LHCN-M2 (cell line): ENCODE results near the gene OSBPL10. TPM values are rescaled to one million over a fixed set of nuclear protein-coding genes. Genes with fewer than 3 reads are reported as not detected.
"Not testable (repeated sequence)": the region's sequence is repeated elsewhere in the genome, so short reads cannot be mapped to it uniquely, and the experiment has no call there.

Source experiments
- DNase-seq: peaks from one replicate; pipeline ENCODE4 v3.0.0-alpha.2; 2012; ENCODE audit warnings: low read depth
- total RNA-seq: library from RNA; depleted of rRNA; stranded (reverse); fragments of >200 nt; gene quantifications from 2 replicates; pipeline ENCODE4 v1.2.3, GENCODE V29; 2014

The OSBPL10 gene
- total RNA-seq, 1 experiment from 2014 or later, result 48.2 TPM

DNA sequence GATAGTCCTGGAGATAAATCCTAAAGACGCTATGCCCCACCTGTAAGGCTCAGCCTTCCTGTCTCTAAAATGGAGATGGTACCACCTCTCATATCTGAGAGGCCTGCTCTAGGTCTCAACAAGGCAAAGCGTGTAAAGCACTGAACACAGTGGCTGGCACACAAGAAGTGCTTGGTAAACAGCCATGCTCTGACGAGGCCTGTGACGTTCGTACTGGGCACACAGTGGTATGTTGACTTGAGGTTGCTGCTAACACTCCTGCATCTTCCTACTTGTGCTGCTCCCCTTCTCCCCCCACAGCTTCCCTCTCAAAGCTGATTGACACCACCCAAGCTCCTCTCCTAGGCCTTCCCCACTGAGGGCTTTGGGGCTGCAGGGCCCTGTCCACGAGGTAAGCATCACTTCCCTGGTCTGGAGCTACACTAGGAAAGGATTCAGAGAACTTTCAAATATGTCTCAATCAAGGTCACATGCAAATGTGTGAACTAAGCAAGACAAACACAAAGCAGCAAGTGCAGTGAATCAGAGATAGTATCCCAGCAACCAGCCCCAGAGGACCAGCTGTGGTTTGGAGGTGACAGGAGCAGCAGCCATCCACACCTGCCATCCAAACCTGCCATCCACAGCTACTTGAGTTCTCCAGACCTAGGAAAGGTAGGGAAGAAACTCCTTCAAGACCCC is 270.8 kb downstream of the OSBPL10 start:
- DNase-seq, result peak; percentile 34

DNA sequence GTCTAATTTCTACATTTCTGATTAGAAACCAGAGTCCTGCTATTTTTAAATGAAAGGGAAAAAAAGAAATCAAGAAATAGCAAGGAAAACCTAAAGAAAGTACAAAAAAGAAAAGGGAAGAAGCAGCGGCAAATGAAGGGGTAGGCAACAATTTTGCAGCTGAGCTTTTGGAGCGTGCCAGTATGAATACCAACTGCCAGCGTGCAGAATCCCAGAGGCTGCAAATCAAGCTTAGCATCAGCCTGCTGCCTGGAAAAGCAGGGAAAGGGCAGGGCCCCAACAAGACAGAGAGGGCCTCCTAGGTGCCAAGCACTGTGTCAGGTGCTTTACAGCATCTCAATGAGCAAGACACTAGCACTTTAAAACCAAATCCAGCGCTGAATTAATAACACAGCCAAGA is 271.5 kb downstream of the OSBPL10 start:
- no peak for DNase-seq

DNA sequence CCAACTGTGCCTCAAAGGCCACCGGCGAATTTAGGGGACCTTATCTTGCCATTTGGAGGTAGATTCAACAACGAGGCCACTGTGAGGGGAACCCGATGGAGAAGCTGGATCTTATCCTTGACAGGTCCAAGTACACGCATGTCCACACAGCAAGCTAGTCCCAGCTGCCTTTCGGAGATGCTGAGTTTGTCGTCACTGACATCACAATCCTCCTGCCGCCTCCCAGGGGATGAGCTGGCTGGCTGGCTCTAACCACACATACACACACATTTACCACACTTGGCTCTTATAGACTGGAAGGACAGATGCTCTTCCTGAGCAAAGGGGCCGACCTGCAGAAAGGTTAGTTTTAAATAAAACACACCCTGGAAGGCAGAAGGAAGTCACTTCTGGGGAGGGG is 272.1 kb downstream of the OSBPL10 start:
- no peak for DNase-seq

DNA sequence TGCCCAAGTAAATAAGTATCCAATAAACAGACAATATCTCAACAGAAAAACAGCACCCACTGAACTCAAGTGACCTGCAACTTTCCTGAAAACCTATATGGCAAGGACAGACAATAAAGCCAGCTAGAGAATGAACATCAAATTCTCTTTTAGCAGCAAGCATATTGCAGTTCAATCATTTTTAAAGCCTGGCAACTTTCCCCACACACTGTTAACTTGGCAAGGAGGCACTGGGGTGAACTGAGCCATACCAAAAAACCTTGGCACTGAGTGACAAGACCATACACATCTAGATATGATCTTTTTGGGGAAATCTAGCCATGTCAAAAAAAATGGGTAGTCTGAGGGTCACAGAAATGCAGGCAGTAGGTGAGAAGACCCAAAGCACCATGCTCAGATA is 273.8 kb downstream of the OSBPL10 start:
- DNase-seq, result no peak

DNA sequence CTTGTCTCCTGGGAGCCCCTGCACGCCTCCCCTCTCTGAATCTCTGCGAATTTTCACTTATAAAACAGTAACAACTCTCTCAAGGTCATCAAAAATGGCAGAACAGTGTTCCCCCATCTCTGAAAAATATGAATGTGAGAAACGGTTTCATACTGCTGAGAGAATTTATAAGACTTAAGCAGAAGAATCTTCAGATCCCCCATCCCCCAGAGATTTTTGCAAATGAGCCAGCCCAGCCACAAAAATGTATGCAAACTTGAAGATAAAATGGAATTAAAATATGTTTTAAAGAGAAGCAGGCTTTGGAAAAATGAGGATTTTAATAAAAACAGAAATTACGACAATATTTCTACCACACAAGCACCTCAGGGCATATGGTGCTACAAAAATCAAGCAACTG is 275.3 kb downstream of the OSBPL10 start:
- no peak for DNase-seq

DNA sequence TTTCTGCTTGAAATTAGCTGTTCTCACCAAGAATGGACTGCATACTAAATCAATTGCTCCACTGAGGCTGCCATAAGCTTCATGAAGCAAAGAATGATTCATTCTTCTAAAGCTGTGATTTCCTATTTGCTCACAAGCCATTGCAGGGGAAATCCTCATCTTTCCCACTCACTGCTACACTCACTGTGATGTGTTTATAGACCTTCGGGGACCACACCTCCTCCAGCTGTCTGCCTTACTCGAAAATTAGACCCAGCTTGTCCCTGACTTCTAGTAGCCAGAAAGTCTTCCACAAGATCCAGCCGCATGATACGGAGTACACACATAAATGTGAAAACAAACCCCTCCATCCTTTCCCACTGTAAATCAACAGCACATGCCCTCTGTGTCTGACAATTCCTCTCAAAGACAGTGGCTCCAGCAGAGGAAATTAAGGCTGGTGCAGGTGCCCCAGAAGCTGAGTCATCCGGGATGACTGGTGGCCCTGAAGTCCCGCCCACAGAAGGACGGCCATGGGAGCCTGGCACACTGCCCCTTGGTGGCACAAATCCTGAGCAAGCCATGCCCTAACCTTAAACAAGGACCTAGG is 276.4 kb downstream of the OSBPL10 start:
- DNase-seq, result peak; percentile 75

DNA sequence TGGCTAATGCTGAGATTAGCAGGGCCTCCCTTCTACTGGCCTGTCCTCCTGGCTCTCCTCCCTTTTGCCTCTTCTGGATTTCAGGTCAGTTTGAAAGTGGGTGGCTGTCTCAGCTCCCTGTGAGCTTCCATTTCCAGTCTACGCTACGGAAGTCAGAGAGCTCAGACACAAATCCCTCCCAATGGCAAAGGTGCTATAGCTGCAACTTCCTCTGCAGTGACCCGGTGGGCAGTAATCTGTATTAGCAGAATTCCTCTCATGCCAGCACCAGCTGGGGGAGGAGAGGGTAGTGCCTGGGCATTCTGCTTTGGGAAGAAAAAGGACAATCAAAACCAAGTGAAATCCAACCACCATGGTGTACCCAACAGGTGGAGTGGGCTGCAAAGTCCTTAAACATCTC is 276.9 kb downstream of the OSBPL10 start:
- DNase-seq, result no peak

DNA sequence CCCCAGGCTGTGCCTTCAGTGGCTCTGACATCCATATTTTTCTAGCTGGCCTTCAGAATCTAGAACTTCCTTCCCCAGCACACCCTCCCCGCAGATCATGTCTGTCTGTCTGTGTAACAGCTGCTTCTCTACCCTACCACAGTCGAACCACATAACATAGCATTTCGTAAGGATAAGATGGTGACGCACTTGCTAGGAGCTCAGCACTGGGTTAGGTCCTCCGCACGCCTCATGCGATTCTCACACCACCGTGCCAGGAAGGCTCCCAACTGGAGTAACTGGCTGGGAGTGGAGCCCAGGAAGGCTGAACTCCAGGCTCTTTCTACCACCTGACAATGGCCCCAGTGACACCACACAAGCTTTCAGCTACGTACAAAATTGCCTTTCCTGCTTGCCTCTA is 279.8 kb downstream of the OSBPL10 start:
- DNase-seq, result no peak

DNA sequence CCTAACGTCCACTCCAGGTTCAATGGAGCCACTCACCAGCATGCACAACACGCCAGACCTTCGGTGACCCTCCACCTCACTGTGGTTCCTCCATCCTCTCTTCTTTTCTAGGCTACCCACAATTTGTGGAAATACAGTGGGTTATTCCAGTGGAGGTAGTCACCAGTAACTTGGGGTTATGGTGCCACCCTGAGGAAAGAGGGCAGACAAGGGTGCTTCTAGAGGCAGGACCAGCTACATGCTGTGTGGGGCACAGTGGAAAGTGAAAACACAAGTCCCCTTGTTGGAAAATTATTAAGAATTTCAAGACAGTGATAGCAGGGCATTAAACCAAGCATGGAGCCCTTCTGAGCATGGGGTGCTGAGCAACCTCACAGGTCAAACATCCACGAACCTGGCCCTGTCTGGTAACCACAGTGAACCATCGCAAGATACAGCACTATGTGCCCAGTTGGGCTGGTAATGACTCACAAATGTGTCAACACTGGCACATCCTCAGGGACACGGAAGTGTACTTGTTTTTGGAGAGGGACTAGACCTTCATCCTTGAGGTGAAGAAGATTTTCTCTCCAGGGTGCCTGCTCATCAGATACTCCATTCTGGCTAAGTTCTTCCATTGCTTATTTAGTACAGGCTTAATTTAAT is 281.6 kb downstream of the OSBPL10 start:
- DNase-seq, result peak; percentile 84

DNA sequence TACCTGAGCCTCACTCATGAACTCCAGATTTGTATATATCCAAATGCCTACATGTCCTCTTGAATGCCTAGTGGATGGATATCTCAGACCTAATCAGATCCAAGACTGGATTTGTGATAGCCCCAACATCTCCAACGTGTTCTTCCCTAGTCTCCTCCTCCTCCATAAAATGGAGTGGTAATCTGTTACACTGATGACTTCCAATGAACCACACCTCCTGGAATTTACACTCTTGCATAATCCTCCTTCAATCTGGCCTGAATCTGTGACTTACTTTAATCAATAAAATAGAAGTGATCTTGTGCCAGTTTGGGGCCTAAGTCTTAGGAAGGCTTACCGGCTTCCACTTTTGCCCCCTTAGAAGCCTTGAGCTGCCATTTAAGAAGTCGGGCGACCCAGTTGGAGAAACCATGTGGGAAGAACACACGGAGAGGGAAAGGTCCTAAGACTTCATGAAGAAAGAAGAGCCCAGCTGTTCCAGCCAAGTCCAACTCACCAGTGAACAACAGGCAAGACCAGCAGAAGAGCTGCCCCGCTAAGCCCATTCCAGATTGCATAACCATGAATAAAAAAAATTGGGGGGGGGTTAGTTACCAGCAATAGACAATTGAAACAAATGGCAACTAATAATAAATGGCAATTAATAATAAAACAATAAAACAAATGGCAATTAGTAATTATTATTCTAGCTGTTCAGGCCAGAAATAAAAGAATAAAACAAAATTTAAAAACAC is 284.1 kb downstream of the OSBPL10 start:
- no peak for DNase-seq

DNA sequence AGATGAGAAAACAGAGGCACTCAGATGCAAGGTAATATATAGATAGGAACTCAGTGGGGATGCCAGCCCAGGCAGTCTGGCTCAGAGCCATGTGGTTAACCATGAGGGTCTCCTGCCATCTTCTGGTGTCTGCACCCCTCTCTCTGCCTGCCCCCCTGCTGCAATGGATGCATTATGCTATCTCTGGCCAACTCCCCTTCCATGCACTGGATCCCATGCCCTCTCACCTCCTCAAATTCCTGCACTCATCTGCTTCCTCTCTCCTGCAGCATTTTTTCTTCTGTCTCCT is 285.1 kb downstream of the OSBPL10 start:
- DNase-seq, result no peak

DNA sequence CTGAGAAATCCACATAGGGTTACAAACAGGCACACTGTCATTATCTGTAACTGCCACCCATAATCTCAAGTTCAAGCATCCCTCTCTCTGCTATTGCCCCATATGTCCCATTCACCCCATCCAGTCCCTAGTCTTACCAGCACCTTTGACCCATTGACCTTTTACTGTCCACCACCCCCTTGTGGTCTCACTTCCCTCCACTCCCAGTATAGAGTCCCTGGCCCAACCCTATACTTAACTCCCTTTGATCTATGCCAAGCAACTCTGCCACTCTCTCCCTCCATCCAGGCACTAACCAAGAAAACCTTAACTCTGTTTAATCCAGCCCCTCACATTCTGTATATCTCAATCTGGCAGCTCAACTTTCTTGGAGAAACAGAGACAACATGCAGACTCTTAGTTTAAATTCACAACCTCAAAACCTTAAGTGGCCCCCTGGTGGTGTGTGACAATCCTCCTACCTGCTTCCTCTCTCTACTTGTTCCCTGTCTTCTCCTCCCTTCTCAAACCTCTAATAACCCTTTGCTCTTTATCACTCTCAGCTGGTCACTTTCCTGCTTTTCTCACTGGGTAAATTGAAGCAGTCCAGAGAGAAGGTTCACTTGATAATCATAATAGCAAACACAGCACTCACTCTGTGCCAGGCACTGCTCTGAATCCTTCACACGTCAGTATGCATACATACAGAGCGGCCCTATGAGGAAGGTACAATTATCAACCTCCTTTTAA is 285.6 kb downstream of the OSBPL10 start:
- DNase-seq, result no peak

DNA sequence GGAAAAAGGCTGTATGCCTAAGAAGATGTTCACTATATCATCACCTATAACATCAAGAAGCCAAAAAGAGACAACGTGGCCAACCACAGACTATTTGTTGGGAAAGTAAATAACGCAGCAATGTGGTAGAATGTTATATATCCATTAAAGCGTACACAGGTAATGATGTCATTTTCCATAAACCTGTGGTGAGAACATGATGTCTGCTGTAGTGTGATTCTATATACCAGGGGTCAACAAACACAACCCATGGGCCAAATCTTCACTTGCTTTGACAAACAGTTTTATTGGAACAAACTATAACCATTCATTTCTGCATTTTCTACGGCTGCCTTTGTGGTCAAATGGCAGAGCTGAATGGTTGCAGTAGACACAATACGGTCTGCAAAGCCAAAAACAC is 287.7 kb downstream of the OSBPL10 start:
- no peak for DNase-seq

DNA sequence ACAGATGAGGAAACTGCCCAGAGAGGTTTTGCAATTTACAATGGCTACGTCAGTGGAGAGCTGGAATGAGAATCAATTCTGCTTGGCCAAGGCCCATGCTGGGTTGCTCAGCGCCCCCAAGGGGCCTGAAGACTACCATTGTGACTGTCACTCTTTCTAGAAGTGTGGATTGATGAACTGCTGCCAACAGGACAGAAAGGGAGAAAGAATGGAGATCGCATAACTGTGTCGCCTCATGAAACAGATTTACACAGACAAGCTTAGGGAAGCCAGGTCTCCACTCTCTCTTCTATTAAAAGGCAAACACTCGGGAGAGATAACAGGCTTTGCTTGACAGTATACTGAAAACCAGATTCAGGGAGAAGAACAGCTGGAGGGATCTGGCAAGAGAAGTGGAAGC is 288.3 kb downstream of the OSBPL10 start:
- no peak for DNase-seq

DNA sequence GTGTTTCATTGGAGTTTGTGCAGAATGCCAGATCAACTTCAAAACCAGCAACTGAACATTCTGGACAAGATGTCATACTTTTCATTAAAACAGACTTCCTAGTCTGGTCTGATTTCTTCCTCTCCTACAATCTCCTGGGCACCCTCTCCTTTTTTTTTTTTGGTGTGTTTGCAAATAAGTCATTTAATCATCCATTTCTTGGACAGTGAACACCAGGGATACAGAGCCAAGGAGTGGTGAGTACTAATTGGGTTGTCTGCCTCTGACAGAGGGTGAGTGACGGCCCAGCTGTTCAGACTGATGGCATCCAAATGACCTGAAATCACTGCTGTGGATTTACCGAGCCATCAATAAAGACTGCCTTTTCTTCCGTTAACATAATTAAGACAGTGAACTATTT is 290.3 kb downstream of the OSBPL10 start:
- no peak for DNase-seq

DNA sequence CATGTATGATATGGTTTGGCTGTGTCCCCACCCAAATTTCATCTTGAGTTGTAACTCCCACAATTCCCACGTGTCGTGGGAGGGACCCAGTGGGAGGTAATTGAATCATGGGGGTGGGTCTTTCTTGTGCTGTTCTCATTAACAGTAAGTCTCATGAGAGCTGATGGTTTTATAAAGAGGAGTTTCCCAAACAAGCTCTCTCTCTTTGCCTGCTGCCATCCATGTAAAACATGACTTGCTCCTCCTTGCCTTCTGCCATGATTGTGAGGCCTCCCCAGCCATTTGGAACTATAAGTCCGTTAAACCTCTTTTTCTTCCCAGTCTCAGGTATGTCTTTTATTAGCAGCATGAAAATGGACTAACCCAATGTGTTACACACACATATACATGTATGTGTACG is 291.5 kb downstream of the OSBPL10 start:
- DNase-seq, result not testable (repeated sequence)

DNA sequence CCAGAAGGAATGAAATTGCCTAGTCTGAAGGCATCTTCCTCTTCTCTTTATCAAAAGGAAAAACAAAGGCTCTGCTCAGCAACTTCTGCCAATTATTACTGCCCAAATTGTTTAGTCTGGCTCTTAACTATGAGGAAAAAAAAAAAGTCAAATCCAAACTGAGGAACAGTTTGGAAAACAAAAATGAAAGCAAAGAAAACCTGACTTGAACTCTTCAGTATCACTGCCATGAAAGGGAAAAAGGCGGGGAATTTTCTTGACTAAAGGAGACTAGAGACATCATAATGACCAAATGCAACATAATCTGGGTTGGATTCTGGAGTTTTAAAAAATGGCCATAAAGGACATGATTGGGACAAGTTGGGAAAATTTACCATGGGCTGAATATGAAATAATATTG is 292.1 kb downstream of the OSBPL10 start:
- no peak for DNase-seq

DNA sequence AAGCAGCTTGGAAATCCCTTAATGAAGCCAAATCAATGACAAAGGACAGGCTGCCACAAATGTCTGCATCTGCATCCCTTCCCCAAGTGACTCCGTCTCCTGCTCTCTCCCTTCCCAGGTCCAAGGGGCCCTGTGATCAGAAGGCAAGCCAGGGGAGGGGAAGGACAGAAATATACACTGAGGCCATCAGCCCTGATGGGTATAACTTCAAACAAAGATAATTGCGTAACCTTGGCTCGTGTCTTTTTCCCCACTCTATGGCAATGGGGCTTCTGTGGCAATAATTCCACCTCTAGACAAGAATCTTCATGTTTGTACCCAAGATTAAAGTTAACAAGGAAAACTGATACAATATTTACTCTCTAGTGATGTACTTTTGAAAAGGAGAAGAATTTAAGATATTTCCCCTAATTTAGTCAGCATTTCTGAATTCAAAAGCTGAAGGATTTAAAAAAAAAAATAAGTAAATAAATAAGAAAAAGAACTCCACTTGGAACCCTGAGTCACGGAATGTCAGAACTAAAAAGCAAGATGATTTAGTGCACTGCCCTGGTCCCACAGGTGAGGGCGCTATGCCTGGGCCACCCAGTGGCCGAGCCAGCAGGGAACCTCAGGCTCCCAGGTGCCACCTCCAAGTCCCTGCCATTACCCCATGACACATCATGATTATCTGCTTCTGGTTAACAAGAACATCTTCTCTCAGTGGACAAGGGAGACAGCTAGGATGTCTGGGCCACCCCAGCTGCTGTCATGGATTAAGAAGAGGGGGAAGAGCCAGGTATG is 293.9 kb downstream of the OSBPL10 start:
- DNase-seq, result no peak

DNA sequence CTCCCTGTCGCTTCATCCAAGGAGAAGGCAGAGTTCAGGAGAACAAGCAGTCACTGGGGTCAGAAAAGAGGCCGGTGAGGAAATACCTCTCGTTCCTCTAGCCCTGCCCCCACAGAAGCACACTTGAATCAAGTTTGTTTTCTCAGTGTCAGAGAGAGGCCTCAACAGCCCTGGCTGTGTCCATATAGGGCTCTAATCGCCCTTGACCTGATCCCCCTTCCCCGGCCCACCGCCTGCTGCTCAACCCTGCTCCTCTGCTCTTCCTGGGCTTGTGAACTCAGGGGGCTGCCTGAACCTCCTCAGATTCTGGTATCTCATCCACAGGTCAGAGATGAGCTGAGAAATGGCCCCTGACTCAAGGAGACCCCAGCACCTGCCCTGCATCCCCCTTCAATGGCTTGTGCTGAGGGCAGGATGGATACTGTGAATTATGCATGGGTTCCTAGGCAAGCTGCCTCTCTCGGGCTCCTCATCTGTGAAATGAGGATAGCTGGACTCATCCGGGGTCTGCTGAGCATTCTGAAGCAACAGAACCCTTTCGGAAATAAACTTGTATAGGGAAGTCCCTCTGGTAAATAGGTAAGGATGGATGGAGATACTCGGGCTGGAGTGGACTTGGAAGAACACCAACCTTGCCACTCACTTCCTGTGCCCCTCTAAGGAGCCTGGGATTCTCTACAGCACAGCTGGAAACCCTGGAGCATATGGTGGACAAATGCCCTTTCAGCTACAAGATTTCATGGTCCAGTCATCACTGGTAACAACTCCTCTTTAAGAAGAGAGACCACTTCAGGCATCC is 300.8 kb downstream of the OSBPL10 start:
- no peak for DNase-seq

DNA sequence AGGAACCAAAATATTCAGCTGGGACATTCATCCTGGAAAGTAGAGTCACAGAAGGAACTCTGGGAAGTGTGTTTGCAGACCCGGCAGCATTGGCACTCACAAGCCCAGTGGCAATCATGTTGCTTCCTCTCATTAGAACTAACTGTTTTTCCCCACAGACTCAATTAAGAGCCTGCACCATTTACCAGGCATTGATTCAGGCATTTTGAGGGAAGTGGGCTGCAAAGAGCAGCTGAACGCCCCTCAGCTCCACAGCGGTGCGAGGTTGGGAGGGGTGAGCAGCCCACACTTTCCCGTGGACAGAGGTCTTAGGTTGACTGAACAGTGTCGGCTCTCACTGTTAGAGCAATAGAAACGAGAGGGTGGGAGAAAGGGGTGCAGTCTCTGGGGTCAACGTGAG is 304.5 kb downstream of the OSBPL10 start:
- no peak for DNase-seq
